ENCODE data around the gene TPMT.
"Not testable (repeated sequence)": the region's sequence is repeated elsewhere in the genome, so short reads cannot be mapped to it uniquely, and the experiment has no call there.

TPMT gene

DNA sequence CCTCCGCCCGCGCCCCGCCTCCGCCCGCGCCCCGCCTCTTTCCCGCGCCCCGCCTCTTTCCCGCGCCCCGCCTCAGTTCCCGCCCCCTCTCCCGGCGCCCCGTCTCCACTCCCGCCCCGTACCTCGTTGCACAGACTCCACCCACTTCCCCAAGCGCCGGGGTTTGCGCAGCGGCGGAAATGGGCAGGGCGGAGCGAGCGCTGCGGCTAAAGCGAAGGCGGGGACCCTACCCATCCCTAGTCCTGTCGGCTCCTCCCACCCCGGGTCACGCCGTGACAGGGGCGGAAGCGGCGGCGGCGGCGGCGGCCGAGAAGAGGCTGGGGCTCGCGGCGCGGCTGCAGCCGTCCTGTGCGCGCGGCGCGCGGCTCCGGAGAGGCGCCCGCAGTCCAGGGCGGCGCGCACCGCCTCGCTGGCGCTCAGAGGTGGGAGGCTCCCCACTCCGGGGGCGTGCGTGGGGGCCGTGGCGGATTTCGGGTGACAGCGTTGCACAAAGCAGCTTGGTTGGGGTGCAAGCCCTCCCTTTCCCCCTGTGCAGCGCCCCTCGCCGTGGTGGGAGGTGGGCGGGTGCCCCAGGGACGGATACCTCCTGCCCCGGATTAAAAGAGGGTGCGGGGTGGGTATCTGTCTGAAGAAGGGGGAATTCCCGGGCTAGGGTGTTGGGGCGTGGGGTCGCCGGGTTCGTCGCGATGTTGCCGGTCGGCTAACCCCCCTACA lies 430 bp upstream of the TPMT start, which contains the start of gene KDM1B:
Gene KDM1B, plus strand, starts transcription at position 273 of the 714 bp plus-strand sequence. CDS start 4,474 bp downstream, outside the sequence.
- H3K4me3 ChIP-seq (ENCODE audit: low read length): peak within 1 kb of the TSS; percentile 91

DNA sequence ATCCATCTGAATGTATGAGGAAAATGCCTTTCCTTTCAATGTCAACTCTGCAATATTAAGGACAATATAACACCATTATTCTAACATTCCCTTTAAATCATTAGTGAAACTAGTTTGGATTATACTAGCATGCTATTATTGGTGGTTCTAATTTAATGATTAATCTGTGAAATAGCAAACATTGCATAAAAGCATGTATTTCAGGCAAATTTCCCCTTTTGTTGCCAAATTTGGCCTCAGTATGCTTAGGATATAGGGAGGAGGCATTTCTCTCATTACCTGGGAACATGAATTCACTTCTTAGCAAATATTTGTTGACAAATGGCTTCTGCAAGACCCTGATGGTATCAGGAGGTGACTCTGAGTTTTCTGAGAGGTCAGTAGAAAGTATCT lies 1.6 kb downstream of the TPMT start:
- H3K4me1 ChIP-seq (ENCODE audit: insufficient read depth, low read length): peaks cover 16% of the 10 kb centered on the region
- H3K27ac ChIP-seq (ENCODE audit: low read depth, low read length): no peak overlapping the region
- no peaks in the 10 kb centered on the region for H3K27me3 ChIP-seq (ENCODE audit: insufficient read depth, low read length)
- H3K9ac ChIP-seq (ENCODE audit: low read depth, low read length): no peak overlapping the region
- H3K9me3 ChIP-seq (ENCODE audit: insufficient read depth, low read depth, low read length): no peaks in the 10 kb centered on the region
- H3K4me3 ChIP-seq (ENCODE audit: low read length): no peak overlapping the region; the same call in 1 of the 2 replicates
- H3K36me3 ChIP-seq (ENCODE audit: insufficient read depth, low read length): peaks cover 5% of the 10 kb centered on the region

More for the DNA sequence above, 430 bp upstream of the TPMT start, which contains the start of gene KDM1B:
- no peaks in the 10 kb centered on the region for H3K9me3 ChIP-seq (ENCODE audit: insufficient read depth, low read depth, low read length)
- peaks cover 16% of the 10 kb centered on the region for H3K4me1 ChIP-seq (ENCODE audit: insufficient read depth, low read length)
- H3K27ac ChIP-seq (ENCODE audit: low read depth, low read length): peak within 1 kb of the TSS; percentile 50; the same call in 1 of the 2 replicates
- H3K36me3 ChIP-seq (ENCODE audit: insufficient read depth, low read length): peaks cover 7% of the 10 kb centered on the region
- H3K27me3 ChIP-seq (ENCODE audit: insufficient read depth, low read length): no peaks in the 10 kb centered on the region
- peak within 1 kb of the TSS; percentile 78 for H3K9ac ChIP-seq (ENCODE audit: low read depth, low read length)
- under 1% methylated on average over 84 of the region's 87 CpGs for WGBS

DNA sequence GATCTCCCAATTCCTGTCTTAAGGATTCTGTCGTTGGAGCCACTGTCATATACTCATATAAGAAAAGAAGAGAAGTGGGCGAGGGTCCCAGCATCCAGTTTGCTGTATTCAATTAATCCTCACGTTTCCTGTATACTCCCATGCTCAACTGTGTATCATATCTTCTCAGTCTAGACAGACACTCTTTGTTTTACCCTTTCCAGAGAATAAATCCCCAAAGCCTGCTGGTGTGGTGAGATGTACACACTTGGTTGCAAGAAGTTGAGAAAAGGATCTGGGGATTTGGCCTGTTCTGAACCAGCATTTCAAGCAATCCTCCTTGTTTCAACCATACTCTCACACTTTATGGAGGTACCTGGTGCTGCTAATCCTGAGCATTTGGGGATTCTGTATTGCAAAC lies 3.1 kb downstream of the TPMT start:
- 100% methylated on average over 3 of the region's 3 CpGs for WGBS

DNA sequence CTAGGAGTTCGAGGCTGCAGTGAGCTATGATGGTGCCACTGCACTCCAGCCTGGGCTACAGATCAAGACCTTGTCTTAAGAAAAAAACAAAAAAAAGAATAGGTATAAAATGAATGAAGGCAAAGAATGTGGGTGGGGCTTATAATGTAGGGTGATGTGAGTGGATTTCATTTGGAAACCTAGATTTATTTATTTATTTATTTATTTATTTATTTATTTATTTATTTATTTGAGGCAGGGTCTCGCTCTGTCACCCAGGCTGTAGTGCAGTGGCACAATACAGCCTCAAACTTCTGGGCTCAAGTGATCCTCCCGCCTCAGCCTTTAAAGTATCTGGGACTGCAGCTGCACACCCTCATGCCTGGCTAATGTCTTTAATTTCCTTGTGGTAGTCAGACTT lies 3.5 kb downstream of the TPMT start:
- not testable (repeated sequence) for H3K27me3 ChIP-seq (ENCODE audit: insufficient read depth, low read length); H3K9me3 ChIP-seq (ENCODE audit: insufficient read depth, low read depth, low read length)
- 92% methylated on average over 3 of the region's 3 CpGs for WGBS

More for the DNA sequence above, 3.1 kb downstream of the TPMT start:
- peaks cover 16% of the 10 kb centered on the region for H3K4me1 ChIP-seq (ENCODE audit: insufficient read depth, low read length)
- H3K27ac ChIP-seq (ENCODE audit: low read depth, low read length): no peak overlapping the region
- H3K9me3 ChIP-seq (ENCODE audit: insufficient read depth, low read depth, low read length): no peaks in the 10 kb centered on the region
- no peak overlapping the region for H3K4me3 ChIP-seq (ENCODE audit: low read length)
- H3K9ac ChIP-seq (ENCODE audit: low read depth, low read length): no peak overlapping the region
- H3K36me3 ChIP-seq (ENCODE audit: insufficient read depth, low read length): peaks cover 20% of the 10 kb centered on the region
- no peaks in the 10 kb centered on the region for H3K27me3 ChIP-seq (ENCODE audit: insufficient read depth, low read length)

DNA sequence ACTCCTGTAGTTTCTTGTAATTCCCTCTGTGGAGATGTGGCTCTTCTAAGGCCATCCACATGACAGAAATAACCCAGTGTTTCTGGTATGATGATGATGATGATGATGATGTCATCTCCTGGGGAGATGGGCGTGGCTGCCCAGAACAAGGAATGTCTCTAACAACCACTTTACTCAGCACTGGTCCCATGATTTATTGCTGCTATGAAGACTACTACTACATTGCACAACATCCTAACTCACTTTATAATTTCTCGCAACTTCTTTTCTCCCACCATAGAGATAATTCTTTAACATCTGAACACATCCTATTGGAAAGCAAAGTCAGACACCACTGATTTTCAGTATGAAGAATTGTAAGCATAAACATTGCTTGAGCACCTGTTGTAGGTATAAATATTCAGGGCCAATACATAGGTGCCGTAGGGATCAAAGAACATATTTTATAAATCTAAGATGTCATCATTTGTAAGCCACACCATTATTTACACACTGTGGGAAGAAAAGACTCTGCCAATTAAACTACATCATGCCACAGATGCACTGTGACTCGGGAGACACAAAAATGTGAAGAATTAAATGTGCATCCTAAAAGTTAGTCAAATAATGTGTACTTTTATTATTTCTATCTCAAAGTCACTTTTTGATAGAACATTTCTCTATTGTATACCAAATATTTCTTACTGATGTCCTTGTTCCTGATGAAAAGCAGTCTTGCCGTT lies 6.4 kb downstream of the TPMT start:
- Histone ChIP-seq H3K9me3 (ENCODE audit: insufficient read depth, low read depth, low read length) (no peaks in the 10 kb centered on the region), H3K27ac (ENCODE audit: low read depth, low read length) (no peak overlapping the region), H3K4me1 (ENCODE audit: insufficient read depth, low read length) (peaks cover 6% of the 10 kb centered on the region), H3K36me3 (ENCODE audit: insufficient read depth, low read length) (peaks cover 28% of the 10 kb centered on the region), H3K27me3 (ENCODE audit: insufficient read depth, low read length) (no peaks in the 10 kb centered on the region), H3K9ac (ENCODE audit: low read depth, low read length) (no peak overlapping the region), H3K4me3 (ENCODE audit: low read length) (no peak overlapping the region)
- 96% methylated on average over 3 of the region's 5 CpGs for WGBS

More for the DNA sequence above, 3.5 kb downstream of the TPMT start:
- not testable (repeated sequence) for H3K9ac ChIP-seq (ENCODE audit: low read depth, low read length); H3K4me3 ChIP-seq (ENCODE audit: low read length); H3K27ac ChIP-seq (ENCODE audit: low read depth, low read length)
- H3K4me1 ChIP-seq (ENCODE audit: insufficient read depth, low read length): peaks cover 16% of the 10 kb centered on the region
- peaks cover 20% of the 10 kb centered on the region for H3K36me3 ChIP-seq (ENCODE audit: insufficient read depth, low read length)

DNA sequence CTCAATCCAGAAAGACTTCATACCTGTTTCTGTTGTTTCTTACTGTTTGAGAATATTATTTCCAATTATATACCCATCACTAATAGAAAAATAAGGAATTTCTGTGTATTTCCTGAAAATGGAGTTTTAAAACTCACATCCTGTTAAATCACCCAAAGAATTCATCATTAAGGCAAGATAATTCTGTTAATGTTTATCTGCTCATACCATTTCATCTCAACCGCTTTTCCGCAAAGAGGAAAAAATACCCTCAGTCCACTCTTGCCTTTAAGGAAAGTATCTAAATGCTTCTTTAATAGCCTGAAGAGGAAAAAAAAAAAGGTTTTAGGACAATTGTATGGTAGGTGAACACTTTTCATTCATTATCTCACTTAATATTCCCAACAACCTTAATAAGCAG lies 7.3 kb downstream of the TPMT start:
- no peaks in the 10 kb centered on the region for H3K27me3 ChIP-seq (ENCODE audit: insufficient read depth, low read length)
- 100% methylated on average over 2 of the region's 2 CpGs for WGBS
- H3K4me3 ChIP-seq (ENCODE audit: low read length): no peak overlapping the region
- H3K27ac ChIP-seq (ENCODE audit: low read depth, low read length): no peak overlapping the region
- H3K9ac ChIP-seq (ENCODE audit: low read depth, low read length): no peak overlapping the region
- H3K36me3 ChIP-seq (ENCODE audit: insufficient read depth, low read length): peaks cover 37% of the 10 kb centered on the region
- H3K4me1 ChIP-seq (ENCODE audit: insufficient read depth, low read length): no peaks in the 10 kb centered on the region
- no peaks in the 10 kb centered on the region for H3K9me3 ChIP-seq (ENCODE audit: insufficient read depth, low read depth, low read length)

DNA sequence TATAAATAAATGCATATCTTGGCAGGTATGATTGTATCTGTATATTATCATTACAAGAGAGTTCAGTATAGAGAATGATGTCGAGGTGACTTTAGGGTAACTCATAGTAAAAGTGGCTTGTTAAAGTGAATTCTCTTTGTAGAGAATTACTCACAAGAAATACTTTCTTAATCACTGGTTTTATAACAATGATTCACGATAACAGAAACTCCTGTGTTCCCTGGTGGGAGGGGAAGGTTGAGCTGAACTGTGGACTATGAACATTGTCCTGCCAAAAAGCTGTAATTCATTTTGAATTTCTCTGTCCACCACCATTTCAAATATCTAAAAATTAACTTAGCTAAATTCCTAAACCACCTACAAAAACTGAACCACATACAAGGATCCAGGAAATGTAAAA lies 7.7 kb downstream of the TPMT start:
- no peak overlapping the region for H3K9ac ChIP-seq (ENCODE audit: low read depth, low read length)
- peaks cover 41% of the 10 kb centered on the region for H3K36me3 ChIP-seq (ENCODE audit: insufficient read depth, low read length)
- no peaks in the 10 kb centered on the region for H3K9me3 ChIP-seq (ENCODE audit: insufficient read depth, low read depth, low read length)
- no peak overlapping the region for H3K27ac ChIP-seq (ENCODE audit: low read depth, low read length)
- no peaks in the 10 kb centered on the region for H3K4me1 ChIP-seq (ENCODE audit: insufficient read depth, low read length)
- H3K4me3 ChIP-seq (ENCODE audit: low read length): no peak overlapping the region
- H3K27me3 ChIP-seq (ENCODE audit: insufficient read depth, low read length): no peaks in the 10 kb centered on the region
- WGBS: 83% methylated on average over 1 of the region's 2 CpGs

DNA sequence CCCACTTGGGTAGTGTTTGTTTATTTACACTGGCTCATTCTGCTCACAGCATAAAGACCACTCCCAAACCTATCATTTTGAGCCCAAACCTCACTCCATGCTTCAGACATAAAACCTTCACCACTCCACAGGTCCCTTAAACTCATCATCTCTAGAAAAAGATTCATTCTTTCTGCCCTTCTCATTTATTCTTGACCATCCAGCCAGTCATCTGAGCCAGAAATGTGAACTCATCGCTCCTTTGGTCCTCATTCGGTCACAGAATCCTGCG lies 12.4 kb downstream of the TPMT start:
- Histone ChIP-seq H3K27me3 (ENCODE audit: insufficient read depth, low read length) (no peaks in the 10 kb centered on the region), H3K4me3 (ENCODE audit: low read length) (no peak overlapping the region), H3K9ac (ENCODE audit: low read depth, low read length) (no peak overlapping the region), H3K27ac (ENCODE audit: low read depth, low read length) (no peak overlapping the region), H3K4me1 (ENCODE audit: insufficient read depth, low read length) (no peaks in the 10 kb centered on the region), H3K9me3 (ENCODE audit: insufficient read depth, low read depth, low read length) (no peaks in the 10 kb centered on the region), H3K36me3 (ENCODE audit: insufficient read depth, low read length) (peaks cover 43% of the 10 kb centered on the region)
- WGBS: 92% methylated on average over 3 of the region's 3 CpGs

DNA sequence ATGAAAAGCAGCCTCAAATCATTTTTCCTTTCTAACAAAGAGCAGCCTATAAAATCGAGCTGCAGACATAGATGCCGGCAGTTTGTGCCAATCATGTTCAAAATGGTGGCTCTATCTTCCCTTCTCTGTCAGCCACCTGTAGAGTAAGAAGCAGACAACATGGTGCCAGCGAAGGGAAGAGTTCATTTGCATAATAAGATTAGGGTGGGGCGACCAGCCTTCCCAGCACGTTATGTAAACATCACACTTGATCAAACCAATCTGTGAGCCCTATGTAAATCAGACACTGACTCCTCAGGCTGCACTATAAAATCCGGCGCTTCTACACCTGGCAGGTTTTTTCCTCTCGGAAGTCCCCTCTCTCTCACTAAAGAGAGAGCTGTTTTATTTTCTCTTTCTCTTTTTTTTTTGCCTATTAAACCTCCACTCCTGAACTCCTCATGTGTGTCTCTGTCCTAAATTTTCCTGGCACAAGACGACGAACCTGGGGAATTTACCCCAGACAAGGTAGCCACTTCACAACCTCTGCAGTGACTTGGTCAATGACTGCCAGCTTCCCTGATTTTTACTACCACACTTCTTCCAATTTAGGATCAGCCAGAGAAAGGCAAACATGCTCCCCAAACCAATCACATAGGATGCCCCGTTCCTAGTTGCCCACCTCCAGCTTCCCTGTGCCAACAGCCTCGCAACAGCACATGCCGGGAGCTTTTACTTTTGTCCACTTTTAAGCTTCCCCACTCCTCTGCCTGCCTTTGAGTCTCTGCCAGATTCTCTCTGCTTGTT lies 12.9 kb downstream of the TPMT start:
- Histone ChIP-seq H3K27me3 (ENCODE audit: insufficient read depth, low read length) (no peaks in the 10 kb centered on the region), H3K36me3 (ENCODE audit: insufficient read depth, low read length) (peaks cover 37% of the 10 kb centered on the region), H3K4me3 (ENCODE audit: low read length) (no peak overlapping the region), H3K9ac (ENCODE audit: low read depth, low read length) (no peak overlapping the region), H3K9me3 (ENCODE audit: insufficient read depth, low read depth, low read length) (no peaks in the 10 kb centered on the region), H3K4me1 (ENCODE audit: insufficient read depth, low read length) (no peaks in the 10 kb centered on the region), H3K27ac (ENCODE audit: low read depth, low read length) (no peak overlapping the region)
- 81% methylated on average over 12 of the region's 13 CpGs for WGBS

DNA sequence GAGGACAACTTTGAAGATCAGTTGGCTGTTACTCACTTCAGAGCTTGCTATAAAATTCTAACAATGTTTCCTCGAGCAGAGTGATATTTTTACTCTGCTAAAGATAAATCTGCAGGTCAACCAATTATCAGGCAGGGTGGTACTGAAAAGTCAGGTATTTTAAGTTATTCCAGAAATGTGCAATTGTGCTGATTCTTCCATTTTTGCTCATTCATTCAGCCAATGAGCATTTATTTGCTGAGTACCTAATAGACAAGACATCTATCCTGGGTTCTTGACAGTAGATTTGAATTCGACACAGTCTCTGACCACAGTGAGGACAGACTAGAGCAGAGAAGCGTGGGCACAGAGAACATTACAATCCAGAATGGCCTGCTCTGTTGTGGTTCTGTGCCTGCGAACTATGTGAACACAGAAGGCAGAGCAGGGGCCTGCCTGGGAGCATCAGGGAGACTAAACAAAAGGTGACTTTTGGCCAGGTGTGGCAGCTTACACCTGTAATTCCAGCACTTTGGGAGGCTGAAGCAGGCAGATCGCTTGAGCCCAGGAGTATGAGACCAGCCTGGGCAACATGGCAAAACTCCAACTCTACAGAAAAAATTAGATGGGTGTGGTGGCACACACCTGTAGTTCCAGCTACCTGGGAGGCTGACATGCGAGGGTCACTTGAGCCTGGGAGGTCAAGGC lies 14.8 kb downstream of the TPMT start:
- Histone ChIP-seq H3K36me3 (ENCODE audit: insufficient read depth, low read length) (peaks cover 32% of the 10 kb centered on the region), H3K4me3 (ENCODE audit: low read length) (no peak overlapping the region), H3K9ac (ENCODE audit: low read depth, low read length) (no peak overlapping the region), H3K27ac (ENCODE audit: low read depth, low read length) (no peak overlapping the region), H3K27me3 (ENCODE audit: insufficient read depth, low read length) (no peaks in the 10 kb centered on the region), H3K4me1 (ENCODE audit: insufficient read depth, low read length) (no peaks in the 10 kb centered on the region), H3K9me3 (ENCODE audit: insufficient read depth, low read depth, low read length) (no peaks in the 10 kb centered on the region)
- 94% methylated on average over 6 of the region's 6 CpGs for whole genome bisulfite sequencing

DNA sequence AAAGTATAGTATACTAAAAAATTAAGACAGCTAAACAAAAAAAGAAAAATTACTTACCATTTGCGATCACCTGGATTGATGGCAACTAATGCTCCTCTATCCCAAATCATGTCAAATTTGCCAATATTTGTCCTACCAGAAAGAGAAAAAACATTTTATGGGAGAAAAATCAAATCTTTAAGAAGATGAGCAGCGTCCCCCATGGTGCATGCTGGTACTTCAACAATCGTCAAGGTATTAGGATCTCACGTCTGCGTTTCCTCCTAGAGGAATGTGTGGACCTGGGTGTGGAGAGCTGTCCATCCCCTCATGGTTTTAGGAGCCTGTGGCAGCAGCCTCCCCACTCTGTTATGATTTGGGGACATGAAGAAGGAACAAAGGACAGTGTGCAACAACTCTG lies 16.0 kb downstream of the TPMT start:
- peaks cover 30% of the 10 kb centered on the region for H3K36me3 ChIP-seq (ENCODE audit: insufficient read depth, low read length)
- H3K9ac ChIP-seq (ENCODE audit: low read depth, low read length): no peak overlapping the region
- no peaks in the 10 kb centered on the region for H3K9me3 ChIP-seq (ENCODE audit: insufficient read depth, low read depth, low read length)
- H3K4me3 ChIP-seq (ENCODE audit: low read length): no peak overlapping the region
- no peaks in the 10 kb centered on the region for H3K27me3 ChIP-seq (ENCODE audit: insufficient read depth, low read length)
- no peaks in the 10 kb centered on the region for H3K4me1 ChIP-seq (ENCODE audit: insufficient read depth, low read length)
- H3K27ac ChIP-seq (ENCODE audit: low read depth, low read length): no peak overlapping the region
- 93% methylated on average over 4 of the region's 5 CpGs for WGBS

Measured in HUES64 (cell line).